Suprapubic skin (tissue), 4 donors: ENCODE measurements around the gene PRKACA. TPM values are rescaled to one million over a fixed set of nuclear protein-coding genes. Genes with fewer than 3 reads are reported as not detected.

ENCODE experiments used
- DNase-seq, 2 donors: peaks; one replicate each; pipeline ENCODE4 v3.0.0-alpha.2; 2019; ENCODE audit warnings: low spot score in 2 of 2
- H3K27ac ChIP-seq: fragments of 200-600 bp; sonication (generic); one replicate; pipeline ENCODE4 v1.5.1; 2019
- H3K27me3 ChIP-seq: fragments of 200-600 bp; sonication (generic); one replicate; pipeline ENCODE4 v1.5.1; 2019
- H3K36me3 ChIP-seq: fragments of 200-600 bp; sonication (generic); one replicate; pipeline ENCODE4 v1.5.1; 2019
- H3K4me1 ChIP-seq: fragments of 200-600 bp; sonication (generic); one replicate; pipeline ENCODE4 v1.5.1; 2019
- H3K4me3 ChIP-seq: fragments of 200-600 bp; sonication (generic); one replicate; pipeline ENCODE4 v1.5.1; 2019; ENCODE audit warnings: mild to moderate bottlenecking
- H3K9me3 ChIP-seq: fragments of 200-600 bp; sonication (generic); one replicate; pipeline ENCODE4 v1.5.1; 2019
- EP300 ChIP-seq: sonication (generic); formaldehyde crosslinking; IDR thresholded peaks from one replicate; pipeline ENCODE4 v1.6.1; 2017; ENCODE audit warnings: antibody characterized with exemption
- POLR2A ChIP-seq, 2 donors: fragments of 450-650 bp; IDR thresholded peaks; one replicate each; pipeline ENCODE4 v1.6.1; 2017; ENCODE audit warnings: antibody characterized with exemption in 2 of 2, mild to moderate bottlenecking in 2 of 2, moderate library complexity in 2 of 2
- POLR2AphosphoS5 ChIP-seq, 3 donors: sonication (generic); formaldehyde crosslinking; IDR thresholded peaks; one replicate each; pipeline ENCODE4 v1.6.1; 2017; ENCODE audit warnings: antibody characterized with exemption in 3 of 3
- WGBS: methylation state at CpG from one replicate; pipeline ENCODE4 v1.1.5; 2018; 5-methylcytosine and 5-hydroxymethylcytosine counted together
- total RNA-seq, 4 donors: library from RNA; depleted of rRNA; stranded (reverse); fragments of >200 nt; gene quantifications; one replicate each; pipeline ENCODE4 v1.1.0, GENCODE V29; 2016
- TF ChIP-seq, protein P1 (sequence below), 2 donors: fragments of 200-600 bp in 1 of 2; fragments of 450-650 bp in 1 of 2; sonication (generic) in 1 of 2; IDR thresholded peaks; one replicate each; pipeline ENCODE4 v1.5.1; 2016 to 2019; ENCODE audit warnings: antibody characterized with exemption in 2 of 2, mild to moderate bottlenecking in 1 of 2, moderate library complexity in 1 of 2

The PRKACA gene
- total RNA-seq, 4 donors from 2014 or later: 22.1 to 42.6 (median 31.2) TPM

DNA sequence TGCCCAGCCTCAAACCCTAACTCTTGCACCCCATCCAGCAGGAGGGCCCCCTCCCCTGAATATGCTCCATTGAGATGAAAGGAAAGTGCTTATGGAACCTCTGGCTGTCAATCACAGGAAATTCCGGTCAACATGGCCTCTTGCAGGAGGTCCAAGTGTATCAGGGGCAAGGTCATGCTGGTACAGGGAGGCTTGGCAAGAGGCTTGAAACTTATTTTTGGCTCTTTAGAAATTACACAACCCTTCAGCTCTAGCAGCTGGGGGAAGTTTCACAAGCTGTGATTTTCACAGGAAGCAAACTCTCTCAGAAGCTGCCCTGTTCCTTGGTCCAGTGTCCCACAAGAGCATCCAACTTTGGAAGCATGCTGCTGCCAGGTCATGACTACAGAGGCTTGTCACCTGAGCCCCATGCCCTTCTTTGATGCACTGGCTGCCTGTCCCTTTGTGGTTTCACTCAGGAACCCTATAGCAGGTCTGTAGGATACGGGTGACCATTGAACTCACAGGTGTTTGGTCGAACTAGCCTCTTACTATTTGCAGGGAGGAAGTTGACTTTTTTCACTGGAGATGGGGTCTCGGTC lies 10.5 kb upstream of the PRKACA start:
- Histone ChIP-seq H3K9me3 (no peaks in the 10 kb centered on the region), H3K36me3 (no peaks in the 10 kb centered on the region), H3K4me3 (no peak overlapping the region), H3K27me3 (no peaks in the 10 kb centered on the region), H3K4me1 (no peaks in the 10 kb centered on the region), H3K27ac (no peak overlapping the region)
- WGBS: 67% methylated on average over 4 of the region's 4 CpGs
- no peak for DNase-seq
- TF ChIP-seq POLR2A (IDR thresholded peaks at IDR 0.05): no peak
- TF ChIP-seq, protein P1, sequence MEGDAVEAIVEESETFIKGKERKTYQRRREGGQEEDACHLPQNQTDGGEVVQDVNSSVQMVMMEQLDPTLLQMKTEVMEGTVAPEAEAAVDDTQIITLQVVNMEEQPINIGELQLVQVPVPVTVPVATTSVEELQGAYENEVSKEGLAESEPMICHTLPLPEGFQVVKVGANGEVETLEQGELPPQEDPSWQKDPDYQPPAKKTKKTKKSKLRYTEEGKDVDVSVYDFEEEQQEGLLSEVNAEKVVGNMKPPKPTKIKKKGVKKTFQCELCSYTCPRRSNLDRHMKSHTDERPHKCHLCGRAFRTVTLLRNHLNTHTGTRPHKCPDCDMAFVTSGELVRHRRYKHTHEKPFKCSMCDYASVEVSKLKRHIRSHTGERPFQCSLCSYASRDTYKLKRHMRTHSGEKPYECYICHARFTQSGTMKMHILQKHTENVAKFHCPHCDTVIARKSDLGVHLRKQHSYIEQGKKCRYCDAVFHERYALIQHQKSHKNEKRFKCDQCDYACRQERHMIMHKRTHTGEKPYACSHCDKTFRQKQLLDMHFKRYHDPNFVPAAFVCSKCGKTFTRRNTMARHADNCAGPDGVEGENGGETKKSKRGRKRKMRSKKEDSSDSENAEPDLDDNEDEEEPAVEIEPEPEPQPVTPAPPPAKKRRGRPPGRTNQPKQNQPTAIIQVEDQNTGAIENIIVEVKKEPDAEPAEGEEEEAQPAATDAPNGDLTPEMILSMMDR (IDR thresholded peaks at IDR 0.05): no peak
- no peak for TF ChIP-seq EP300
- no peak for TF ChIP-seq POLR2AphosphoS5 (IDR thresholded peaks at IDR 0.05)

DNA sequence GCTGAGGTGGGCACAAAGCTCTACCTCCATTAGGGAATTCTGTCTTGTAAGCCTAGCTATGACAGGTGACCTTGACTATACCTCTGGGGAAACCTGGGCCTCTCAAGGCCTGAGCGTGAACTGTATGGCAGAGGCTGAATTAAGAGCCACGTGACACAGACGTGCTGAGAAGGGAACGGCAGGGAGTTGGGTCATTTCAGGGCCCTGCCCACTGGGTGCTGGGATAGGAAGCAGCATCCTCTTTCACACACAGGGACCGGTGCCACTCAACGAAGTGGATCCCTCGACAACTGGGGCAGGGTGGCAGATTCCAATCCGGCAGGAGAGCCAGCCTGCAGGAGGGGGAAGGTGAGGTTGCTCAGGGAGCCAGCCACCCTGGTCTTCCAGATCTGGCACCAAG lies 9.6 kb upstream of the PRKACA start:
- H3K36me3 ChIP-seq: no peaks in the 10 kb centered on the region
- H3K27ac ChIP-seq: no peak overlapping the region
- no peaks in the 10 kb centered on the region for H3K9me3 ChIP-seq
- H3K4me3 ChIP-seq: no peak overlapping the region
- H3K4me1 ChIP-seq: no peaks in the 10 kb centered on the region
- no peak for DNase-seq
- TF ChIP-seq POLR2A (IDR thresholded peaks at IDR 0.05) (no peak), EP300 (no peak), POLR2AphosphoS5 (IDR thresholded peaks at IDR 0.05) (no peak)
- TF ChIP-seq, protein P1 (IDR thresholded peaks at IDR 0.05): no peak
- no peaks in the 10 kb centered on the region for H3K27me3 ChIP-seq
- 81% methylated on average over 8 of the region's 8 CpGs for WGBS

DNA sequence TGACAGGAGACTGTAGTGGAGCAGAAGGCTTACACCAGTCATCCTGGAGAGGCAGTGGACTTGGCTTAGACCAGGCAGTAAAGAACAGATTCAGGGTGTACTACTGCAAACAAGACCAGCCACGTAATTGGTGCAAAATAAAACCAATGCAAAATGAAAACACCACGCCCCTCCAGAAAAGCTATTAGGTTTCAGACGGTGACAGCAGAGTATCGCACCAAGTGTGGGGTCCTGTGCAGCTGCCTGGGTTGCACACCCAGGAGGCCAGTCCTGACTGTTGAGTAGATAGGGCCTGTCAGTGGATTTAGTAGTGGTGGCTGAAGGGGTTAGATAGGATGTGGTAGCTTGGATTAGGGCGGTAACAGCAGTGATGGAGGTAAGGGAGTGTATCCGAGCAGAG lies 5.4 kb upstream of the PRKACA start:
- no peak for DNase-seq
- WGBS: 89% methylated on average over 6 of the region's 6 CpGs
- no peak overlapping the region for H3K4me3 ChIP-seq

DNA sequence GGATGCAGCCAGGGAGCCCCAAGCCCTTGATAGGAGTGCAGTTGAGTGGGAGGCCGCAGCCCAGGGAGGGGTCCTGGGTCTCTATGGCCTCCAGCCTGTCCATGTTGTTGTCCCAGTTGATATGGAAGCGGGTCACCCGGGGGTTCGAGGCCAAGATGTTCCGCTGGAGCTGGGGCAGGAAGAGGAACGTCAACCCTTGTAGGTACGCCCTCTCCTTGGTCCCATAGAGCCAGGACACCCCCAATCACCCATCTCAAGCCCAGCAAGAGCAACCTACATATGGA lies 2.9 kb upstream of the PRKACA start:
- Histone ChIP-seq H3K9me3 (no peaks in the 10 kb centered on the region), H3K4me1 (peaks cover 35% of the 10 kb centered on the region), H3K27me3 (no peaks in the 10 kb centered on the region), H3K27ac (no peak overlapping the region), H3K36me3 (no peaks in the 10 kb centered on the region), H3K4me3 (no peak overlapping the region)
- 93% methylated on average over 7 of the region's 7 CpGs for WGBS
- DNase-seq: peak in 1 of 2 donors; percentile 66
- TF ChIP-seq POLR2AphosphoS5 (IDR thresholded peaks at IDR 0.05): no peak
- TF ChIP-seq, protein P1 (IDR thresholded peaks at IDR 0.05): no peak
- no peak for TF ChIP-seq EP300
- no peak for TF ChIP-seq POLR2A (IDR thresholded peaks at IDR 0.05)

More for the DNA sequence above, 5.4 kb upstream of the PRKACA start:
- H3K4me1 ChIP-seq: peaks cover 17% of the 10 kb centered on the region
- H3K27ac ChIP-seq: no peak overlapping the region
- H3K36me3 ChIP-seq: no peaks in the 10 kb centered on the region
- no peak for TF ChIP-seq EP300
- TF ChIP-seq, protein P1 (IDR thresholded peaks at IDR 0.05): no peak
- no peaks in the 10 kb centered on the region for H3K9me3 ChIP-seq
- H3K27me3 ChIP-seq: no peaks in the 10 kb centered on the region

DNA sequence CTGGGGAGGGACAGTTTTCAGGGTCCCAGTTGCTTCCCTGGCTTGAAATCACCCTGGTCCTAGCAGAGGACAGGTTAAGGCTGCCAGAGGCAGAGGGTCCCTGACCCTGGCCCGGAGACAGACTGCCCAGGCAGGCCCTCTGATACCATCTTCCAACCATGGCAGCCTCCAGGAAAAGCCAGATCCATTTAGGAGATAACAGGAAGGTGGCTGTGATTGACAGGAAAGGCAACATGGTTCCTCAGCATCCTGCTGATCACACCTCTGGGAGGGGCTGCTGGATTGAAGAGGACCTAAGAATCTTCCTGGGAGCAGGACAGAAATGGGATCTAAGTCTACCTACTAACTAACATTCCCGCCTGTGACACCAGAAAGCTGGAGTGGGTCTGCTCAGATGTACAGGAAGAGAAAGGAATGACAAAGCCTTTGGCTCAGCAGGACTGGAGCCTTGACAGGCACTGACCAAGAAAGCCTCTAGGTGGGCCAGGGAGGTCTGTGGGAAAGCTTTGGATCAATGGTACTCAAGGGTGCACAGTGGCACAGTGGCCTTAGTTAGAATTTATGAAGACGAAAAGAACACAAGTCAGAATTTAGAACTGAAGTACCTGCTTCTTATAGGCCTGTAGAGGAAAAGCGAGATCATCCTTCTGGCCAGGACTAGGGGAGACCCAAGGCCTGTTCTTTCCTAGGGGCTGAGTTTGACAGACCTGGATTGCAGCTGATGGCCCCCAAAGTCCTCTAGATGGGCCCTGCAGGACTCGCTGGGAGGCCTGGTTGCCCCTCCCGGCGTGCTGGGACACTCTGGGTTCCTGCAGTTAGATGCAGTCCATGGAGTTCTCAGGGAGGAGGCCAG lies 2.3 kb upstream of the PRKACA start:
- TF ChIP-seq, protein P1 (IDR thresholded peaks at IDR 0.05): no peak
- no peak for TF ChIP-seq POLR2A (IDR thresholded peaks at IDR 0.05)
- no peak for TF ChIP-seq POLR2AphosphoS5 (IDR thresholded peaks at IDR 0.05)
- TF ChIP-seq EP300: no peak
- Histone ChIP-seq H3K27me3 (no peaks in the 10 kb centered on the region), H3K27ac (peak overlapping the region; percentile 98), H3K9me3 (no peaks in the 10 kb centered on the region), H3K4me3 (no peak overlapping the region), H3K36me3 (no peaks in the 10 kb centered on the region), H3K4me1 (peaks cover 40% of the 10 kb centered on the region)
- 93% methylated on average over 7 of the region's 7 CpGs for WGBS
- DNase-seq: no peak
